GM18520 (cell line): ENCODE results near the gene ACOX3.
"Not testable (repeated sequence)": the region's sequence is repeated elsewhere in the genome, so short reads cannot be mapped to it uniquely, and the experiment has no call there.

Experiments
- ATAC-seq: cut with Tn5 transposase; IDR thresholded peaks from one replicate; pipeline ENCODE4 v1.9.1; 2021; ENCODE audit not compliant: unreplicated experiment

The ACOX3 gene

GRCh38 chr4:8342651-8343261, 97.8 kb downstream of the ACOX3 start:
- no peak for ATAC-seq

GRCh38 chr4:8341691-8342090, 98.8 kb downstream of the ACOX3 start:
- no peak for ATAC-seq

GRCh38 chr4:8341281-8341680, 99.2 kb downstream of the ACOX3 start:
- ATAC-seq, result not testable (repeated sequence)

GRCh38 chr4:8340781-8341241, 99.7 kb downstream of the ACOX3 start:
- no peak for ATAC-seq

- no peak for ATAC-seq
Observed at GRCh38 chr4:8338351-8338961, 102.1 kb downstream of the ACOX3 start.

GRCh38 chr4:8336412-8337075, 104.0 kb downstream of the ACOX3 start:
- ATAC-seq, result no peak

GRCh38 chr4:8335848-8336247, 104.7 kb downstream of the ACOX3 start:
- ATAC-seq, result no peak

GRCh38 chr4:8334786-8335460, 105.6 kb downstream of the ACOX3 start:
- no peak for ATAC-seq

GRCh38 chr4:8333726-8334460, 106.6 kb downstream of the ACOX3 start:
- ATAC-seq, result no peak

GRCh38 chr4:8332891-8333331, 107.6 kb downstream of the ACOX3 start:
- no peak for ATAC-seq

GRCh38 chr4:8332038-8332857, 108.3 kb downstream of the ACOX3 start:
- no peak for ATAC-seq

- ATAC-seq, result no peak
Observed at GRCh38 chr4:8331575-8331955, 109.0 kb downstream of the ACOX3 start.

- no peak for ATAC-seq
Observed at GRCh38 chr4:8330821-8331574, 109.5 kb downstream of the ACOX3 start.

GRCh38 chr4:8329859-8330761, 110.4 kb downstream of the ACOX3 start:
- no peak for ATAC-seq

- no peak for ATAC-seq
Observed at GRCh38 chr4:8329560-8329858, 111.0 kb downstream of the ACOX3 start.

- ATAC-seq, result no peak
Observed at GRCh38 chr4:8328866-8329559, 111.5 kb downstream of the ACOX3 start.

GRCh38 chr4:8328456-8328855, 112.1 kb downstream of the ACOX3 start:
- no peak for ATAC-seq

GRCh38 chr4:8326206-8326605, 114.3 kb downstream of the ACOX3 start:
- no peak for ATAC-seq
